VCaP (cell line): ENCODE data around the gene MYO1D.
"Not testable (repeated sequence)": the region's sequence is repeated elsewhere in the genome, so short reads cannot be mapped to it uniquely, and the experiment has no call there.

Experiments
- H3K27ac ChIP-seq: fragments of 450-650 bp; 2 replicates; pipeline ENCODE4 v1.5.1; 2017
- CTCF ChIP-seq: fragments of 450-650 bp; conservative IDR thresholded peaks from 2 replicates; pipeline ENCODE4 v1.5.1; 2017; ENCODE audit warnings: mild to moderate bottlenecking, moderate library complexity

The MYO1D gene

GRCh38 chr17:32876417-32877163 is at the start of gene MYO1D:
Gene MYO1D, minus strand, starts transcription at chr17:32877124. Its CDS starts 252 bp downstream, at chr17:32876872.
- peak within 1 kb of the TSS; percentile 96 for H3K27ac ChIP-seq

GRCh38 chr17:32926183-32926582 is 49.3 kb upstream of the MYO1D start:
- no peak for TF ChIP-seq CTCF
- peak overlapping the region; percentile 90; the same call in 1 of the 2 replicates for H3K27ac ChIP-seq

More at GRCh38 chr17:32876417-32877163, at the start of gene MYO1D:
- TF ChIP-seq CTCF: peak; percentile 56; the same call in 1 of the 2 replicates

GRCh38 chr17:32923905-32924304 is 47.0 kb upstream of the MYO1D start:
- H3K27ac ChIP-seq: not testable (repeated sequence)

GRCh38 chr17:32921017-32921416 is 44.1 kb upstream of the MYO1D start:
- TF ChIP-seq CTCF: no peak

GRCh38 chr17:32920293-32920692 is 43.4 kb upstream of the MYO1D start:
- no peak overlapping the region for H3K27ac ChIP-seq

More at GRCh38 chr17:32921017-32921416, 44.1 kb upstream of the MYO1D start:
- H3K27ac ChIP-seq: no peak overlapping the region

GRCh38 chr17:32919876-32920275 is 43.0 kb upstream of the MYO1D start:
- H3K27ac ChIP-seq: not testable (repeated sequence)

More at GRCh38 chr17:32920293-32920692, 43.4 kb upstream of the MYO1D start:
- no peak for TF ChIP-seq CTCF

GRCh38 chr17:32917842-32918241 is 40.9 kb upstream of the MYO1D start:
- no peak for TF ChIP-seq CTCF
- no peak overlapping the region for H3K27ac ChIP-seq

- H3K27ac ChIP-seq: no peak overlapping the region
- no peak for TF ChIP-seq CTCF
These were observed 40.2 kb upstream of the MYO1D start for GRCh38 chr17:32917081-32917480.
